NB4 (cell line): ENCODE results near the gene GNRHR.

Experiments
- DNase-seq: peaks from one replicate; pipeline ENCODE4 v3.0.0; 2010; ENCODE audit warnings: low read depth
- H3K4me3 ChIP-seq: one replicate; pipeline ENCODE4 v1.5.1; 2011; ENCODE audit warnings: mild to moderate bottlenecking, low read depth, low read length, moderate library complexity
- MYC ChIP-seq: IDR thresholded peaks from 2 replicates; pipeline ENCODE4 v1.6.1; 2011; ENCODE audit warnings: low read depth, low read length
- POLR2A ChIP-seq: IDR thresholded peaks from 2 replicates; pipeline ENCODE4 v1.6.1; 2011; ENCODE audit warnings: mild to moderate bottlenecking; ENCODE audit not compliant: insufficient read length; ENCODE audit errors: extremely low read depth
- TF ChIP-seq, protein P1 (sequence below): IDR thresholded peaks from 2 replicates; pipeline ENCODE4 v1.6.1; 2011; ENCODE audit warnings: low read depth, low read length
- TF ChIP-seq, protein P2 (sequence below): IDR thresholded peaks from one replicate; pipeline ENCODE4 v1.5.1; 2012; ENCODE audit warnings: low read depth, low read length

GNRHR gene

DNA sequence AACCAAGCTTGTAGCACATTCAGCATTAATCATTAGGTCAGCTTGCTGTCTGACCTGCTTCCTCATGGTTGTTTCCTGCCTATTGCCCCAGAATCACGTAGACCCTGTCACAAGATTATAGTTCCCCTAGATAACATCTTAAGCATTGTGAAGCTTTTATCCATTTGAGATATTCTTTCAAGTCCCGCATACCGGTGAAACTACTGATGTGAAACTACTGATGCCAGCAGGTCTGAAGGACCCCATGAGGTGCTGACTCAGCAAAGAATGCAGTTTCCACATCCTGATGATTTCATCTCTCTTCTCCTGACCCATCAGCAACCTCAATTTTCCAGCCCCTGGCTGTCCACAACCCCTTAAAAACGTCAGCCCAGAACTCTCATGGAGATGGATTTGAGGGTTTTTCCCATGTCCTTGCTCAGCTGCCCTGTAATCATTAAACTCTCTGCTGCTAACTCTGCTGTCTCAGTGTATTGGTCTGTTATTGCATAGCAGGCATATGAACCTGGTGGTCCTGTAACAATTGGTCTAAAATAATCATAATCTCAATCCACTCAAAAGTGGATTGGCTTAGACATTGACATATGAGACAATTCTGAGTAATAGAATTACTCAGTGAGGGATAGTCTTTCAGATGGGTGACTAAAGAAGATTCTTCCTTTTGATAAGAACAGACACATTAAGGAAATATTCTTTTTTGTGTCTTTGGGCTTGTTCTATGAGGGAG, 26.9 kb downstream of the GNRHR start:
- H3K4me3 ChIP-seq: no peak overlapping the region
- no peak for TF ChIP-seq POLR2A
- no peak for DNase-seq

DNA sequence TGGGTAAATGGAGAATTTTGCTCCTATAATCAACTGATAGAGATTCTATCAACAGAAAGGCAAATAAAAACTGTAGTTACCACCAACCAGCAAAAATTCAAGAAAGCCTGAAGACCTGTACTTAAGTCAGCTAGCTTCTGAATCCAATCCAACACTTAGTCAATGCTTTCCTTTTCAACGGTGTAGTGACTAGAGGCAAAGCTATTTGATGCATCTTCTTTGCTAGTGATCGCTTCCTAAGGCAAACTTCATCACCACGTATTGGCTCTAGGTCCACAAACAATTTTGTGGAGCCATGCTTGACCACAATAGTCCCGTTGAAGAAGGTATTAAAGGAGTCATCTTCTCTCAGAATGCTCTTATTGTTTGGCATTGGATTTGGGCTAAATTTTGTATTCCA, 28.2 kb downstream of the GNRHR start:
- DNase-seq: no peak
- no peak overlapping the region for H3K4me3 ChIP-seq
- no peak for TF ChIP-seq MYC
- TF ChIP-seq, protein P1, sequence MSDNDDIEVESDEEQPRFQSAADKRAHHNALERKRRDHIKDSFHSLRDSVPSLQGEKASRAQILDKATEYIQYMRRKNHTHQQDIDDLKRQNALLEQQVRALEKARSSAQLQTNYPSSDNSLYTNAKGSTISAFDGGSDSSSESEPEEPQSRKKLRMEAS: no peak
- no peak for TF ChIP-seq POLR2A
- TF ChIP-seq, protein P2, sequence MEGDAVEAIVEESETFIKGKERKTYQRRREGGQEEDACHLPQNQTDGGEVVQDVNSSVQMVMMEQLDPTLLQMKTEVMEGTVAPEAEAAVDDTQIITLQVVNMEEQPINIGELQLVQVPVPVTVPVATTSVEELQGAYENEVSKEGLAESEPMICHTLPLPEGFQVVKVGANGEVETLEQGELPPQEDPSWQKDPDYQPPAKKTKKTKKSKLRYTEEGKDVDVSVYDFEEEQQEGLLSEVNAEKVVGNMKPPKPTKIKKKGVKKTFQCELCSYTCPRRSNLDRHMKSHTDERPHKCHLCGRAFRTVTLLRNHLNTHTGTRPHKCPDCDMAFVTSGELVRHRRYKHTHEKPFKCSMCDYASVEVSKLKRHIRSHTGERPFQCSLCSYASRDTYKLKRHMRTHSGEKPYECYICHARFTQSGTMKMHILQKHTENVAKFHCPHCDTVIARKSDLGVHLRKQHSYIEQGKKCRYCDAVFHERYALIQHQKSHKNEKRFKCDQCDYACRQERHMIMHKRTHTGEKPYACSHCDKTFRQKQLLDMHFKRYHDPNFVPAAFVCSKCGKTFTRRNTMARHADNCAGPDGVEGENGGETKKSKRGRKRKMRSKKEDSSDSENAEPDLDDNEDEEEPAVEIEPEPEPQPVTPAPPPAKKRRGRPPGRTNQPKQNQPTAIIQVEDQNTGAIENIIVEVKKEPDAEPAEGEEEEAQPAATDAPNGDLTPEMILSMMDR: no peak

DNA sequence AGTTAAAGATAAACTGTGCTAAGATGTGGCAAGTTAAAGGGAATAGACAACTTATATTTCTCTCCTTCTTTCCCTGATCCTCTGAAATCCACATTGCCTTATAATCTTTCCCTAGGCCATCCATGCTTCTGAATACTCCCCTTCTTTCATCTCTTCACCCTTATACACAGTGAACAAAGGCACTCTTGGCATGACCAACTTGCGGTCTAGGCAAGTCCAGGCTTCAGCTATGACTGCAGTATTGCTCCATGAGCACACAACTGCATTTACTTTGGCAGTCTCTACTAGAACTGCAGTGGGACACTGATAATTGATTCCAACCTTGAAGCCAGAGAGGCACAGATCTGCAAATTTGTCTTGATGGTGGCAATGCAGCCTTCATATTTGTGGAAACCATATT, 29.1 kb downstream of the GNRHR start:
- no peak for DNase-seq

DNA sequence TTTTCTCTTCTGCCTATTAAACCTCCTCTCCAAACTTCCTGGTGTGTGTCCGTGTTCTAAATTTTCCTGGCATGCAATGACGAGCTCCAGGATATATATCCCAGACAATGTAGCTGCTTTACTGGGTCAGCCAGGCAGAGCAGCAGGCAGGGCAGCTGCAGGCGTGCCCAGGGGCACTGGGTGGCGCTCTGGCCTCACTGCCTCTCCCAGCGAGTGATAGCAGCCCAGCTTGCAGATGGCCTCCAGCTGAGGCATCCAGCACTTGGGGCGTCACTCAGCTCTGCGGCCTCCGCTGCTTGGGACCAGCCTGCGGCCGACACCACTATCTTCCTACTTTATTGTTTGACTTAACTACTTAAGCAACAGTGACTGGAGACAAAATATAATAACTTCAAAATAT, 30.2 kb downstream of the GNRHR start:
- H3K4me3 ChIP-seq: no peak overlapping the region
- TF ChIP-seq POLR2A: no peak
- no peak for TF ChIP-seq MYC
- TF ChIP-seq, protein P1: no peak
- TF ChIP-seq, protein P2: no peak
- no peak for DNase-seq

More for the DNA sequence above, 29.1 kb downstream of the GNRHR start:
- TF ChIP-seq, protein P2: no peak
- no peak for TF ChIP-seq POLR2A
- TF ChIP-seq, protein P1: no peak
- no peak for TF ChIP-seq MYC
- no peak overlapping the region for H3K4me3 ChIP-seq

DNA sequence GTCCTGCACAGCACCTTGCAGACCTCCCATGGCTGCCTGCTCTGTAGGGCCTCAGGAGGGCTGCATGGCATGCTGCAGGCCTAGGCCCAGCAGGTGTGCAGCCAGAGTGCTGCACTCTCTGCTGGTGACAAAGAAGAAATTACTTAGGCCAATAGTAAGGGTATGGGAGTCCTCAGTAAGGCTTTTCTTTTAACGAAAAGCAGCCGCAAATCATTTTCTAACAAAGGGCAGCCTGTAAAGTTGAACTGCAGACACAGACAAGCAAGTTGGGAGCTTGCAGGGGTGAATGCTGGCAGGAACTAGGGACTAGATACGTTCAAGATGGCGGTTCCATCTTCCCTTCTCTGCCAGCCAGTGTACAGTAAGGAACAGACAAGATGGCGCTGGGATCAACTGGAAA, 30.8 kb downstream of the GNRHR start:
- DNase-seq: no peak
- TF ChIP-seq, protein P1: no peak
- TF ChIP-seq POLR2A: no peak
- H3K4me3 ChIP-seq: no peak overlapping the region

DNA sequence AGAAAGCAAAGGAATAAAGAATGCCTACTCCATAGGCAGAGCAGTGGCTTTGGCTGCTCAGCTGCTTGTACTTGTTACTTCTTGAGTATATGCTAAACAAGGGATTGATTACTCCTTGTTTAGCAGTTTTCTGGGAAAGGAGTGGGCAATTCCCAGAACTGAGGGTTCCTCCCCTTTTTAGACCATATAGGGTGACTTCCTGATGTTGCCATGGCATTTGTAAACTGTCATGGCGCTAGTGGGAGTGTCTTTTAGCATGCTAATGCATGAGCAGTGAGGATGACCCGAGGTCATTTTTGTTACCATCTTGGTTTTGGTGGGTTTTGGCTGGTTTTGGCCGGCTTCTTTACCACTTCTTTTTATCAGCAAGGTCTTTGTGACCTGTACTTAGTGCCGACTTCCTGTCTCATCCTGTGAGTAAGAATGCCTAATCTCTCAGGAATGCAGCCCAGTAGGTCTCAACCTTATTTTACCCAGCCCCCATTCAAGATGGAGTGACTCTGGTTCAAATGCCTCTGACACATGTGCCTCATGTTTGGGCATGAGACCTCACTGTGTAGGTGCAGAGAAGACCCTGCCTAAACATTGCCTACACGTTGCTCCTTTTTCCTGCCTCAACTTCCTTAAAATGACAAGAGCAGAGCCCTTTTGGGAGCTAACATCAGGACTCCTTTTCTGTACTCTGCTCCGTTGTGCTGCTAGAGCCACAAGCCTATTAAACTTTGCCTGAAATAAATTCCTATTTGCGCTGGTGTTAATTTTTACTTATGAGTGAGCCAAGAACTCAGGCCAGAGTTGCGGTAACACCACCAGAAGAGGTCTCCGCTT, 32.2 kb downstream of the GNRHR start:
- no peak overlapping the region for H3K4me3 ChIP-seq
- TF ChIP-seq, protein P2: no peak
- TF ChIP-seq POLR2A (no peak), MYC (no peak)
- TF ChIP-seq, protein P1: no peak
- no peak for DNase-seq
